Neural progenitor cell (in vitro differentiated cells): Measurements from ENCODE around the gene SLC6A9.

Source experiments
- CTCF ChIP-seq: fragments of 200-600 bp; sonication (generic); IDR thresholded peaks from 2 replicates; pipeline ENCODE4 v1.5.1; 2017; ENCODE audit warnings: antibody characterized with exemption, mild to moderate bottlenecking
- EZH2 ChIP-seq: fragments of 200-600 bp; sonication (generic); IDR thresholded peaks from 2 replicates; pipeline ENCODE4 v1.6.1; 2017; ENCODE audit warnings: antibody characterized with exemption, mild to moderate bottlenecking, moderate library complexity

GRCh38 chr1:44074415-44074814 is 43.2 kb upstream of the SLC6A9 start:
- TF ChIP-seq CTCF (no peak), EZH2 (no peak)
